T-helper 17 cell (primary cell): ENCODE measurements around the gene OR11H7. TPM values are rescaled to one million over a fixed set of nuclear protein-coding genes. Genes with fewer than 3 reads are reported as not detected.

Experiments used
- total RNA-seq, 4 donors: library from RNA in 2 of 4; stranded (reverse) in 2 of 4; gene quantifications; one replicate each; pipeline ENCODE4 v1.2.3 and lab custom pipeline; 2022 to 2026

Gene OR11H7
- total RNA-seq, 2 donors from 2014 or later = not detected

Other genes starting within 250 kb of the OR11H7 start
- gene OR4Q2, start 226.8 kb upstream of the OR11H7 start, total RNA-seq = not detected
- not detected for gene OR4K14, start 209.7 kb upstream of the OR11H7 start, total RNA-seq
- gene OR4K13, start 192.9 kb upstream of the OR11H7 start, total RNA-seq = not detected
- not detected for gene OR4L1, start 168.9 kb upstream of the OR11H7 start, total RNA-seq
- gene OR4K17, start 118.2 kb upstream of the OR11H7 start, total RNA-seq = not detected
- not detected for gene OR4N5, start 90.2 kb upstream of the OR11H7 start, total RNA-seq
- not detected for gene OR11G2, start 38.1 kb upstream of the OR11H7 start, total RNA-seq
- not detected for gene OR11H6, start 5.3 kb upstream of the OR11H7 start, total RNA-seq
- gene OR11H4, start 10.3 kb downstream of the OR11H7 start, total RNA-seq = not detected
- 10 to 100 TPM; 16.5 TPM for gene TTC5, start 77.0 kb downstream of the OR11H7 start, total RNA-seq
- 10 to 100 TPM; 20.2 to 26.3 TPM for gene CCNB1IP1, start 104.3 kb downstream of the OR11H7 start, total RNA-seq
- gene PARP2, start 114.7 kb downstream of the OR11H7 start, total RNA-seq = 10 to 100 TPM; 18.1 to 22.3 TPM
- 10 to 100 TPM; 36.9 to 43.9 TPM for gene TEP1, start 184.5 kb downstream of the OR11H7 start, total RNA-seq
- gene KLHL33, start 207.2 kb downstream of the OR11H7 start, total RNA-seq = under 1 TPM; 0.39 to 0.47 TPM
- gene OSGEP, start 225.8 kb downstream of the OR11H7 start, total RNA-seq = 10 to 100 TPM; 48.9 to 55.3 TPM
- 100 to 1,000 TPM in 1 of 2 donors, 10 to 100 TPM in 1; 89.6 to 113 TPM for gene APEX1, start 226.2 kb downstream of the OR11H7 start, total RNA-seq
- gene PIP4P1, start 232.5 kb downstream of the OR11H7 start, total RNA-seq = 10 to 100 TPM; 58.5 to 58.9 TPM
- gene PNP, start 240.4 kb downstream of the OR11H7 start, total RNA-seq = 100 to 1,000 TPM in 1 of 2 donors, 10 to 100 TPM in 1; 79.8 to 127 TPM